GM18505 (cell line): ENCODE data around the gene ATP2B3.

ENCODE experiments used
- ATAC-seq: cut with Tn5 transposase; IDR thresholded peaks from one replicate; pipeline ENCODE4 v1.9.1; 2021; ENCODE audit not compliant: unreplicated experiment
- POLR2A ChIP-seq: IDR thresholded peaks from 4 replicates; pipeline ENCODE4 v1.6.1; 2011; ENCODE audit warnings: borderline replicate concordance; ENCODE audit not compliant: insufficient read depth, insufficient read length; ENCODE audit errors: extremely low read depth

Gene ATP2B3

GRCh38 chrX:153547195-153547594 is 29.8 kb downstream of the ATP2B3 start:
- no peak for TF ChIP-seq POLR2A
- ATAC-seq, result no peak

GRCh38 chrX:153549231-153549630 is 31.8 kb downstream of the ATP2B3 start:
- no peak for TF ChIP-seq POLR2A
- no peak for ATAC-seq

GRCh38 chrX:153549807-153550206 is 32.4 kb downstream of the ATP2B3 start:
- no peak for ATAC-seq
- no peak for TF ChIP-seq POLR2A

GRCh38 chrX:153551135-153551534 is 33.7 kb downstream of the ATP2B3 start:
- no peak for ATAC-seq
- TF ChIP-seq POLR2A, result no peak

GRCh38 chrX:153554519-153555167 is 37.2 kb downstream of the ATP2B3 start:
- ATAC-seq, result no peak
- no peak for TF ChIP-seq POLR2A

- no peak for ATAC-seq
- no peak for TF ChIP-seq POLR2A
These were observed 39.3 kb downstream of the ATP2B3 start for GRCh38 chrX:153556767-153557166.

GRCh38 chrX:153557618-153558355 is 40.3 kb downstream of the ATP2B3 start:
- TF ChIP-seq POLR2A, result no peak
- no peak for ATAC-seq

GRCh38 chrX:153560000-153560399 is 42.6 kb downstream of the ATP2B3 start:
- no peak for TF ChIP-seq POLR2A
- ATAC-seq, result no peak

- TF ChIP-seq POLR2A, result no peak
These were observed 43.0 kb downstream of the ATP2B3 start for GRCh38 chrX:153560466-153560865.

GRCh38 chrX:153561337-153561736 is 43.9 kb downstream of the ATP2B3 start:
- ATAC-seq, result no peak
- TF ChIP-seq POLR2A, result no peak

More at GRCh38 chrX:153560466-153560865, 43.0 kb downstream of the ATP2B3 start:
- ATAC-seq, result no peak

GRCh38 chrX:153562546-153562945 is 45.1 kb downstream of the ATP2B3 start:
- TF ChIP-seq POLR2A, result no peak
- ATAC-seq, result no peak

GRCh38 chrX:153564047-153564606 is 46.7 kb downstream of the ATP2B3 start:
- TF ChIP-seq POLR2A, result no peak
- no peak for ATAC-seq

GRCh38 chrX:153565996-153566580 is 48.6 kb downstream of the ATP2B3 start:
- no peak for ATAC-seq

More at GRCh38 chrX:153565996-153566580, 48.6 kb downstream of the ATP2B3 start:
- TF ChIP-seq POLR2A, result no peak
